GM21717 (cell line): ENCODE measurements around the gene PDCD6IP.

Experiments used
- ATAC-seq: cut with Tn5 transposase; IDR thresholded peaks from one replicate; pipeline ENCODE4 v1.9.1; 2021; ENCODE audit warnings: mild to moderate bottlenecking, moderate library complexity; ENCODE audit not compliant: unreplicated experiment

PDCD6IP gene

GRCh38 chr3:33884701-33885100, 86.3 kb downstream of the PDCD6IP start:
- no peak for ATAC-seq

DNA sequence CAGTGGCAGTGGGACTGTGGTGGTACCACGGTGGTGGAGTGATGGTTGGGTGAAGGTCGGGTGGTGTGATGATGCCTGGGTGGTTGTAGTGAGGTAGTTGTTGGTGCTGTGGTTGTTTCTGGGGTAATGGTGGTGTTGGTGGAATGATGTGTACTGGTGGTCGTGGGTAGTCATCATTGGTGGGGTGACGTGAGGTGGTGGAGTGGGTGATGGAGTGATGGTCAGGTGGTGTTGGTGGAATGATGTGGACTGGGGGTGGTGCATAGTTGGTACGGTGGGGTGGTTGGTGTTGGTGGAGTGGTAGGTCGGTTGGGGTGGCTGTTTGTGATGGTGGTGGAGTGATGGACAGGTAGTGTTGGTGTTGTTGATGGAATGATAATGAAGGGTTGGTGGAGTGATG, 87.1 kb downstream of the PDCD6IP start:
- no peak for ATAC-seq

DNA sequence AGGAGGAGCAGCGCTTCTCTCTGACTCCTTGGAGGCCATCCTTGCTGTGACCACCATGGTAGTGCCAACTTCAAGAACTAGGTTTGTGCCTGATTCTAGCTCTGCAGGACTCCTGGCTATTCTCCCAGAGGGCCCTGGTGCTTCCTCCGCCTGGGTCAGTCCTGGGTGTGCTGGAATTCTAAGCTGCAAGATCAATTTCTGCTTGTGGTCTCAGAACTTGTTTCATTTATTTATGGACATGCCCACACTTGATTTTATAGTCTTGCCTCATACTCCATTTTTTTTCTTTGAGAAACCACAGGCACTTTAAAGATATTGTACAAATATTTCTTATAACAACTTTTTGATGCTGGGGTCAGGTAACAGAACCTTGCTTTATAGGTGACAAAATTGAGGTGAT, 87.6 kb downstream of the PDCD6IP start:
- ATAC-seq = no peak

DNA sequence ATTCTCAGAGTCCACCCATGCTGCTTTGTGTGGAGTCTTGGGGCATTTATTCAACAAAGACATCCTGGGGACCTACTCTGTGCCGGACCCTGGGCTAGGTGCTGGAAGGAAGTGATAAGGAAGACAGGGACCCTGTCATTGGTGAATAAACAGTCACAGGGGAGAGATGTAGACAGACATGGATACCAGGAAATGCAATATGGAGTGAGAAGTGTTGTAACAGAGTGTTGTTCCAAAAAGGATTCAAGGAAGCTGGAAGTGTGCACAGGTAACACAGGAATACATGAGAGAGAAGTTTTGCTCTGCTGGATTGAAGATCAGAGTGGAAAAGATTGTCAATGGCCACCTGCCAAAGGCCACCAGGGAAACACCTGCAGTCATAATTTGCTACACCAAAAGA, 89.0 kb downstream of the PDCD6IP start:
- no peak for ATAC-seq

GRCh38 chr3:33889394-33890039, 91.1 kb downstream of the PDCD6IP start:
- no peak for ATAC-seq

GRCh38 chr3:33892655-33893054, 94.2 kb downstream of the PDCD6IP start:
- ATAC-seq = no peak

DNA sequence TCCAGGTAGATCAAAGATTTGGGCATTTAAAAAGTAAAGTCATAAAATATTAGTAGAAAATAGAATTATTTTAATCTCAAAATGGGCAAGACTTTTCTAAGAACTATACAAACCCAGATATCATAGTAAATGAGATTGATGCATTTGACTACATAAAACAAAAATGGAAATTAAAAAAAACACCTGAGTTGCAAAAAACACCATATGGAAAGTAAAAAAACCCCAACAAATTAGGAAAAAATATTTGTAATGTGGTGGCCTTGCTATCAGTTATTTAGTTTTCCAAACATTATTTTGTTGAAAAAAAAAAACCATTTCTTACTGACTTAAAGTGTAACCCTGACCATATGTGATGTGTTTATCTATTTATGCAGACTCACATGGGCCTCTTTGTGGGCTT, 97.2 kb downstream of the PDCD6IP start:
- no peak for ATAC-seq

DNA sequence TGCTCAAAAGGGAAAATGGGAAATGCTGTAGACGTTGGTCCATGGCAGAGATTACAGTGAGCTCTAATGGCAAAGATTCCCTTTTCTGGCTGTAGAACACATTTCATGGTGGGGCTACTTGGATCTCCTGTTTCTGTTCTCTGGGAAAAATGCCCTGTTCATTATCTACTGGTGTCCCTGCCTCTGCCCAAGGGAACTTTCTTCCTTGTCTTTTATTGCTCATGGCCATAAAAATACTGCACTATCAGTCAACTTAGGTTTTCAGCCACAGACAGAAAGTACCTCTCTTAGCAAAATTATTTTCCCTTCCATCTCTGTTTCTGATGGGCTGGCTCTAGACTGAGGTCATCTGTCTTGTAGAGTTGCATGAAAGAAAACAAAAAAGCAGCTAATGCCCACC, 98.9 kb downstream of the PDCD6IP start:
- no peak for ATAC-seq

GRCh38 chr3:33898901-33899300, 100.5 kb downstream of the PDCD6IP start:
- ATAC-seq = no peak

- ATAC-seq = no peak
Observed at GRCh38 chr3:33900440-33900808, 102.0 kb downstream of the PDCD6IP start.

- ATAC-seq = no peak
Observed at GRCh38 chr3:33900809-33901505, 102.5 kb downstream of the PDCD6IP start.

GRCh38 chr3:33901862-33902563, 103.6 kb downstream of the PDCD6IP start:
- no peak for ATAC-seq

DNA sequence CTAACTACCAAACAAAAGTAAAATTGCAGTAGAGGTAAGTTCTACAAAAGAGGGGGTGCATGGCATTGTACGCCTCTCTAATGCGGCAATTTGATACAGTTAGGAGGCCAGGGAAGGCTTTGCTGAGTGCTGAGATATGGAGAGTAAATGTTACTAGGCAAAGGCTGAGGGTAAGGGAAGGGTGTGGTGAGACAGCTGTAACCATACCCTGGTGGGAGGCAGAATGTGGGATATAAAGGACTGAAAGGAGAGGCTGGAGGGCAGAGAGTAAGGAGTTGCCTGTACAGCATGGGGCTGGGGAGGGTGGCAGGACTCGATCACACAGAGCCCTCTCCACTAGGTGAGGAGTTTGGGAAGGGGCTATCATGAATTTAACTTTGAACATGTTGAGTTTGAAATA, 106.3 kb downstream of the PDCD6IP start:
- ATAC-seq = no peak

GRCh38 chr3:33908250-33908851, 109.9 kb downstream of the PDCD6IP start:
- no peak for ATAC-seq

GRCh38 chr3:33909547-33909946, 111.1 kb downstream of the PDCD6IP start:
- no peak for ATAC-seq

DNA sequence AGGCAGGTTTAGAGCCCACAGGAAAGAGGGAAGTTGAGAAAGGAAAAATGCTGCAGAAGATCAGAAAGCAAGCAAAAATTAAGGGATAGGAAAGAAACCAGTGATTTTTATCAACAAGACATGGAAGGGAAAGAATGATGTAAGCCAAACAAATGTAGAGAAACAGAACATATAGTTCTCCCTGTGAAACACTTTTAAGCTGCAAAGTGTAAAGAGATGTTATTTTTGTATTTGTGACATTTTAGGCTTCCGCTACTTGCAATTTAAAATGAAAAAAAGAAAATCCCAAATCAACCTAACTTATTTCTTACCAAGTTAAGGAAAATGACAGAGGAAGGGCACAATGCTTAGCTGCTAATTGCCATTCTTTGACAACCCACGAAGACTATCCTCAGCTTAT, 111.6 kb downstream of the PDCD6IP start:
- ATAC-seq = no peak

DNA sequence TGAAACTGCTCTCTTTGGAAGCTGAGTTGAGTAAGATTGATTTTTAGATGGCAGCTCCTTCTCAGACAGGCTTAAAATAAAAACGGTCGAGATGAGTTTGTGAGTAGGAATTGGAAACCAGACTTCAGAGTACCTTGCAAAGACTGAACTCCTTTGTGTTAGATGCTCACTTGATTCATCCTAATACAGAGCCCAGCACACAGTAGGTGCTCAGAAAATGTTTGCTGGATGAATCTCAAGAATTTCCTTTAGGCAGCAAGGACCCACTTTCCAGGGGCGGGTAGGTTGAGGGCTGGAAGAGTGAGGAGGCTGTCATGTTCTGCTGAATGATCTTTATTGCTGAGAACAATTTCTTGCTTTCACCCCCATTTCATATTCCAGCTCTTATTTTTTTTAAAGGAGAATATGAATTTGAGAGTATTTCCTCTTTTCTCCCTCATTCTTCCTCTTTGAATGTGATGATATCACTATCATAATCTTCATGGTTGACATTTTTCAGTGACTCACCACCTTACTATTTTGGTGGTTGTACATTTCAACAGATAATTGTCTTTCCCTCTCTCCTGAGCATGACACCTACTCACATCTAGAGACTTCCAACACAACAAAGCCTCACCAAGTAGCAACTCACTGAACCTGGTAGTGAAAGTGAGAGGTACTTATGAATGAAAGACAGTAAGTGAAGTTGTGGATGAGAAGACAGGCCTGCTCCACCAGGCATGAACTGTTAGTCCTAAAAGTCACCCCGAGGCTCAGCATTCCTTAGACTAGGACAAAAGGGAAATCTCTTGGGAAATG, 113.3 kb downstream of the PDCD6IP start:
- no peak for ATAC-seq

- ATAC-seq = no peak
Observed at GRCh38 chr3:33914212-33914611, 115.8 kb downstream of the PDCD6IP start.

DNA sequence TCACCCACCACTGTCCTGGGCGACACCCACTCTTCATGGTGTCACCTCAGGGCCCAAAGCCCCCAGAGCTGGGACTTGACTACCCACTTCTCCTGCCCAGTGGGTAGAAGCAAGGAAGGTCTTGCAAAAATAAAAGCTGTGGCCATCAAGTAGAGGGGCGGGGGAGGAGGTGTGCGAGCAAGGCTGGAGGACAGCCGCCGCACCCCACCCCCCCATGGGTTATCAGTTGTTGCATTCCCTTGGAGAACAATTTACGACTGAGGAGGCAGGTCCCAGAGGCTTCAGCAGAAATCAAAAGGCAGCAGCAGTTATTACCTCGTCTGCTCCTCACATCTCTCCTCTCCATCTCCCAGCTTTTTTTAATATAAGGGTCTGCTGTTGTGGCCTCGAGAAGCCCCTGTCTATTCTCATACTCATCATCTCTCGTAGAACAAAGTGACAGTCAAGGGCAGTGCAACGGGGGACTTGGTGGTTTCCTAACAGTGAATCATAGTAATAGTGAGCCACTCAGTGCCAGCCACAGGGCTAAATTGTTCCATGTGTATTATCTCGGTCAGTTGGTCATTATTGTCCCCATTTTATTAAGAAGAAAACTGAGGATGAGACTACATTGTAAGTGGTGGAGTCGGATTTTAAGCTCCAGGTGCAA, 116.4 kb downstream of the PDCD6IP start:
- no peak for ATAC-seq

DNA sequence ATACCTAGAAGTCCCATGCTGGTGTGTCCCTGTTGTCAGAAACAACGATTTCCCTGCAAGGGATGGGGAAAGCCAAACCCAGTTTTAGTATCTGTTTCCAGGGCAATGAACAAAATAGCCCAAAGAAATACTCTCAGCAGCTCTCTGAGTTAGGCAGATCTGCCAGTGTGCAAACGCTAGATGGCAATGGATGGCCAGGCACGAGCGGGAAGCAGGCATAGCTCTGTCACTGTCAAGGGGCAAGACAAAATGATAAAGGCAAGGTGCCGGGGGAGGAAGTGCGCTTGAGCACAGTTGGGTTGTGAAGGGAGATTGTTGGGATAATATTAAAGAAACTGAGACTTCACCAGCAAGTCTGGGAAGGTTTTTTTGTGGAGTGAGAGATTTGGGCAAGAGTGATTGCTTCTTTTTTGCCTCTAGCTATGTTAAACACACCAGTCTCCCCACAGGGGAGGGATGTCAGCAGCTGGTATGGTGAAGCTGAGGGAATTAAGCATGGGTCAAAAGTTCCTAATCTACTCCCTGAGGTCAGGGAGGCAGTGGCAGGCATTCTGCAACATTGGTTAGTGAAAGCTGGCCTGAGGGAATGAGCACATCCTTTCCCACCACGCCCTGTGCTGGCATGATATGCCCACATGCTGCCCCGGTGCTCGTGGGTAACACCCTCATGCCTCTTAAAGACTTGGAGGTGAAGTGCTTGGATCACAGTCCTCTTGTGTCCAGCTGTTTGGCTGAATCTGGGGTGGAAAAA, 117.5 kb downstream of the PDCD6IP start:
- ATAC-seq = peak; percentile 81
